ENCODE data around the gene ZFAND3.
"Not testable (repeated sequence)": the region's sequence is repeated elsewhere in the genome, so short reads cannot be mapped to it uniquely, and the experiment has no call there.

ZFAND3 gene

DNA sequence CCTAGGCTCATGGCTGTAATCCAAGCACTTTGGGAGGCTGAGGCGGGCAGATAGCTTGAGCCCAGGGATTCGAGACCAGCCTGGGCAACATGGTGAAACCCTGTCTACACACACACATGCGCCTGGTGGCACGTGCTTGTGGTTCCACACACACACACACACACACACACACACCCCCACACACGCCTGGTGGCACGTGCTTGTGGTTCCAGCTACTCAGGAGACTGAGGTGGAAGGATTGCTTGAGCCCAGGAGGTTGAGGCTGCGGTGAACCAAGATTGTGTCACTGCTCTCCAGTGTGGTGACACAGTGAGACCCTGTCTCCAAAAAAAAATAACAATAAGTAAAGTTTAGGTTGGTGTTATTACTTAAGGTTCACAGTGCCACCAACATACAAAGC is 165.8 kb downstream of the ZFAND3 start:
- no peaks in the 10 kb centered on the region for H3K36me3 ChIP-seq (ENCODE audit: insufficient read depth, low read depth, low read length)
- H3K27ac ChIP-seq (ENCODE audit: low read length), result no peak overlapping the region
- no peaks in the 10 kb centered on the region for H3K27me3 ChIP-seq (ENCODE audit: insufficient read depth, low read length)
- no peaks in the 10 kb centered on the region for H3K4me1 ChIP-seq (ENCODE audit: insufficient read depth, low read length)
- H3K9me3 ChIP-seq (ENCODE audit: insufficient read depth, low read depth, low read length), result no peaks in the 10 kb centered on the region
- H3K9ac ChIP-seq (ENCODE audit: low read depth, low read length), result no peak overlapping the region
- no peak overlapping the region for H3K4me3 ChIP-seq (ENCODE audit: low read length)

DNA sequence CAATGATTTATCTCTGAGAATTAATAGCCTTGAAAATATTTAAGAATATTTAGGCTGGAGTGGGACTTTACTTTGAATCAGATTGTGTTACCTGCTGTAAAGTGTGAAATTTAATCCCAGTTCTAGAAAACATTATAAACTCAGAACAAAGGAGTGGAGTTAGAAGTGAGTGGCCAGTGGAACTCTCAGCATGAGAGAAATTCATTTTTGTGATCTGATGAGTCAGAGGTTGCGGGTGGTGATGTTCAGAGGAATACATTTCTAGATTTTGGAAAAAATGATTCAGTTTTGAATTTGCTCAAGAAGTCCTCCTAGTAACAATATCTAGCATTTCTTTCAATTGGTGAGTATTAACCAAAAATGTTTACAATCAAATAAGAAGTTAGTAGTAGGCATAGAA is 167.5 kb downstream of the ZFAND3 start:
- H3K9ac ChIP-seq (ENCODE audit: low read depth, low read length), result no peak overlapping the region
- no peak overlapping the region for H3K27ac ChIP-seq (ENCODE audit: low read length)
- no peaks in the 10 kb centered on the region for H3K4me1 ChIP-seq (ENCODE audit: insufficient read depth, low read length)
- no peaks in the 10 kb centered on the region for H3K36me3 ChIP-seq (ENCODE audit: insufficient read depth, low read depth, low read length)
- no peaks in the 10 kb centered on the region for H3K9me3 ChIP-seq (ENCODE audit: insufficient read depth, low read depth, low read length)
- no peaks in the 10 kb centered on the region for H3K27me3 ChIP-seq (ENCODE audit: insufficient read depth, low read length)
- no peak overlapping the region for H3K4me3 ChIP-seq (ENCODE audit: low read length)

DNA sequence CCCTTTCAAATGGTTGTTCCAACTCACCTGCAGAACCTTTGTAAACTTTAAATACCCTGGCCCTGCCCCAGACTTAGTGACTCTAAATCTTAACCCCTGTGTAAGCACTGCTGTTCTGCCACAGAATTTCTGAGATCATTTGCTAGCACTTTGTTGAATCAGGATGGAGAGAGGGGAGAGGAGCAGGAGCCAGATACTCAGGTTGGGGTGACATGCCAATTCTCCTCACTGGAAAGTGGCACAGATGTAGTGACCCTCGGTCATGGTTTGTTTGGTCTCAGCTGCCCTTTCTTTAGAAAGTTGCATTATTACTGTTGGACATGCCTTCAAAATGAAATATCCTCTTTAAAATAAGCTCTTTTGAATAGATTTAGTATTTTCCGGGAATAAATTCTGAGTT is 168.0 kb downstream of the ZFAND3 start:
- Histone ChIP-seq H3K36me3 (ENCODE audit: insufficient read depth, low read depth, low read length) (no peaks in the 10 kb centered on the region), H3K4me3 (ENCODE audit: low read length) (no peak overlapping the region), H3K27me3 (ENCODE audit: insufficient read depth, low read length) (no peaks in the 10 kb centered on the region), H3K9me3 (ENCODE audit: insufficient read depth, low read depth, low read length) (no peaks in the 10 kb centered on the region), H3K27ac (ENCODE audit: low read length) (no peak overlapping the region), H3K9ac (ENCODE audit: low read depth, low read length) (no peak overlapping the region), H3K4me1 (ENCODE audit: insufficient read depth, low read length) (no peaks in the 10 kb centered on the region)

DNA sequence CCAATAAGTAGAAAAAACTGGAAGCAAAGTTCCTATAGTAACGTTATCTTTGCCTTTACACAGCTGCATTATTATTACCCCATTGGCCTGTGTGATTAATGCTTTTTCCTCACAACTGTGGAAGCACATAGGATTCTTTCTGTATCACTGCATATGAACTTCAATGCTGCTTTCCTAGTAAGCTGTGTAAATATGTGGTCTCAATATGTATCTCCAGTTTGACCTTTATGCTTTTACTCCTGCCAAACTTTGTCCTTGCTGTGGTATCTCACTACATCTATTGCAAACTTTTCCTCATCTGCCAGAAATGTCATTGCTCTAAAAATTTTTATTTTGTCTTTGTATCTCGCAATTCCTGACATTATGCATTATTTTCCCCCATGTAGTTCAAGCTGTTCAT is 168.6 kb downstream of the ZFAND3 start:
- Histone ChIP-seq H3K27me3 (ENCODE audit: insufficient read depth, low read length) (no peaks in the 10 kb centered on the region), H3K4me3 (ENCODE audit: low read length) (no peak overlapping the region), H3K9ac (ENCODE audit: low read depth, low read length) (no peak overlapping the region), H3K4me1 (ENCODE audit: insufficient read depth, low read length) (no peaks in the 10 kb centered on the region), H3K27ac (ENCODE audit: low read length) (no peak overlapping the region), H3K9me3 (ENCODE audit: insufficient read depth, low read depth, low read length) (no peaks in the 10 kb centered on the region), H3K36me3 (ENCODE audit: insufficient read depth, low read depth, low read length) (no peaks in the 10 kb centered on the region)

DNA sequence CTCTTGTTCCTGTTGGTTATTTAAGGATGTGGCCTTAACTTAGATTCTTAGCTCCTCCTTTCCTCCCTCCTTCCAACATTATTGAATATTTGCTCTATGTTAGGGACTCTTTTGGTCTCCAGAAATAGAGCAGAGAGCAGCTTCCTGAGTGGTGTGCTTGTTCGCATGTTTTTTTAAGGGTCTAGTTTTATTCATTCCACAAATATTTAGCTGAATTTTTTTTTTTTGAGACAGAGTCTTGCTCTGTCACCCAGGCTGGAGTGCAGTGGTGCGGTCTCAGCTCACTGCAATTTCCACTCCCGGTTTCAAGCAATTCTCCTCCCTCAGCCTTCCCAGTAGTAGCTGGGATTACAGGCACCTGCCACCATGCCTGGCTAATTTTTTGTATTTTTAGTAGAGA is 169.2 kb downstream of the ZFAND3 start:
- Histone ChIP-seq H3K9me3 (ENCODE audit: insufficient read depth, low read depth, low read length) (no peaks in the 10 kb centered on the region), H3K36me3 (ENCODE audit: insufficient read depth, low read depth, low read length) (no peaks in the 10 kb centered on the region), H3K4me3 (ENCODE audit: low read length) (no peak overlapping the region), H3K27me3 (ENCODE audit: insufficient read depth, low read length) (no peaks in the 10 kb centered on the region), H3K4me1 (ENCODE audit: insufficient read depth, low read length) (peaks cover 1% of the 10 kb centered on the region; the same call in 1 of the 2 replicates), H3K9ac (ENCODE audit: low read depth, low read length) (no peak overlapping the region), H3K27ac (ENCODE audit: low read length) (no peak overlapping the region)

DNA sequence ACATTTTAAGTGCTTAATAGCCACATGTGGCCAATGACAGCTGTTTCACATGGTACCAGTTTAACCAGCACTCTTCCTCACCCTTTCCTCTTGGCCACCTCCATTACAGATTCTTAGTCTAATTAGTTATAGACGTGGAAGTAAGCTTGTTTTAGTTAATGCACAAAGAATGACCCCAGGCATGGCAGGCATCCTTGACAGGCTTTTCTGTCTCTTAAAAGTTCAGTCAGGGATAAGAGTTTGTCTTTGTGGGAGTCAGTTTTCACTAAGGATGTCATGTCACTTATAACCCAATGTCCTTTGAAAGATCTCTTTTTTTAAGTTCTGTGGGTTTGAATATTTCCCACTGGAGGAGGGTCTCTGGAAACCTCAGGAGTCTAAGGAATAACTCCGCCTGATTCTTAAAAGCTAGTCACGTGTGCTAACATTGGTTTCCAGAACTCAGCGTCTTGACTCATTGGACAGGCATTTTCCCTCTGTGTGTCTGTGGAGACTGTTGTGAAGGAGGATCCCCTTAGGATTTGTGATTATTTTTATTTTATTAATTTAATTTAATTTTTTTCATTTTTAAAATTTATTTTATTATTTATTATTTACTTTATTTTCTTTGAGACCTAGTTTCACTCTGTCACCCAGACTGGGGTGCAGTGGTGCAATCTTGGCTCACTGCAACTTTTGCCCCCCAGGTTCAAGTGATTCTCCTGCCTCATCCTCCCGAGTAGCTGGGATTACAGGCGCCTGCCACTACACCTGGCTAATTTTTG is 171.4 kb downstream of the ZFAND3 start:
- Histone ChIP-seq H3K4me3 (ENCODE audit: low read length) (no peak overlapping the region), H3K4me1 (ENCODE audit: insufficient read depth, low read length) (peaks cover 10% of the 10 kb centered on the region; the same call in 1 of the 2 replicates), H3K27me3 (ENCODE audit: insufficient read depth, low read length) (no peaks in the 10 kb centered on the region), H3K27ac (ENCODE audit: low read length) (no peak overlapping the region), H3K36me3 (ENCODE audit: insufficient read depth, low read depth, low read length) (no peaks in the 10 kb centered on the region), H3K9me3 (ENCODE audit: insufficient read depth, low read depth, low read length) (no peaks in the 10 kb centered on the region), H3K9ac (ENCODE audit: low read depth, low read length) (no peak overlapping the region)

DNA sequence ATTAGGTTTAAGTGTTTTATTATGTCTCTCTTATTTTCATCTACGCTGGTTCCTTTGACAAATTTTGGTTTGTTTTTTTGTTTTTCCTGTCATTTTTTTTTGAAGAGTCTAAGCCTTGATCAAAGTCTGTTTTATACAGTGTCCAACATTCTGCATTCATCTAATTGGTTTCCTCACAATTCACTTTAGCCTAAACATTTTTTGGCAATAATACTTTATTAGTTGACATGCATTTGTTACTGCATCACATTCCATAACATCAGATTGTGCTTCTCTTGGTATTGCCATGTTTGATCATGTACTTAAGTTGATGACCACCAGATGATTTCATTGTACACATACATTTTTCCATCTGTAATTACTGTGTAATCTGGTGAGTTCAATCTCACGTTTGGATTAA is 173.2 kb downstream of the ZFAND3 start:
- no peaks in the 10 kb centered on the region for H3K9me3 ChIP-seq (ENCODE audit: insufficient read depth, low read depth, low read length)
- peaks cover 18% of the 10 kb centered on the region; the same call in 1 of the 2 replicates for H3K4me1 ChIP-seq (ENCODE audit: insufficient read depth, low read length)
- H3K27me3 ChIP-seq (ENCODE audit: insufficient read depth, low read length), result no peaks in the 10 kb centered on the region
- no peak overlapping the region for H3K27ac ChIP-seq (ENCODE audit: low read length)
- H3K4me3 ChIP-seq (ENCODE audit: low read length), result no peak overlapping the region
- no peak overlapping the region for H3K9ac ChIP-seq (ENCODE audit: low read depth, low read length)
- H3K36me3 ChIP-seq (ENCODE audit: insufficient read depth, low read depth, low read length), result no peaks in the 10 kb centered on the region

DNA sequence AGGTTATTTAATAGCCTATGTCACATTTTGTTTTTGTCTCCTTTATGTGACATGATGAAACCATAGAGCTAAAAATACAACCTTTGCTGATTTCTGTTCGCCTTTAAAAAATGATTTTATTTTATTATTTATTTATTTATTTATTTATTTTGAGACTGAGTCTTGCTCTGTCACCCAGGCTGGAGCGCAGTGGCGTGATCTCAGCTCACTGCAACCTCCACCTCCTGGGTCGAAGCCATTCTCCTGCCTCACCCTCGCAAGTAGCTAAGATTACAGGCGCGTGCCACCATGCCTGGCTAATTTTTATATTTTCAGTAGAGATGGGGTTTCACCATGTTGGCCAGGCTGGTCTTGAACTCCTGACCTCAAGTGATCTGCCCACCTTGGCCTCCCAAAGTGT is 173.7 kb downstream of the ZFAND3 start:
- H3K27ac ChIP-seq (ENCODE audit: low read length); H3K9me3 ChIP-seq (ENCODE audit: insufficient read depth, low read depth, low read length); H3K36me3 ChIP-seq (ENCODE audit: insufficient read depth, low read depth, low read length); H3K9ac ChIP-seq (ENCODE audit: low read depth, low read length); H3K27me3 ChIP-seq (ENCODE audit: insufficient read depth, low read length); H3K4me3 ChIP-seq (ENCODE audit: low read length): not testable (repeated sequence)
- peaks cover 18% of the 10 kb centered on the region; the same call in 1 of the 2 replicates for H3K4me1 ChIP-seq (ENCODE audit: insufficient read depth, low read length)

DNA sequence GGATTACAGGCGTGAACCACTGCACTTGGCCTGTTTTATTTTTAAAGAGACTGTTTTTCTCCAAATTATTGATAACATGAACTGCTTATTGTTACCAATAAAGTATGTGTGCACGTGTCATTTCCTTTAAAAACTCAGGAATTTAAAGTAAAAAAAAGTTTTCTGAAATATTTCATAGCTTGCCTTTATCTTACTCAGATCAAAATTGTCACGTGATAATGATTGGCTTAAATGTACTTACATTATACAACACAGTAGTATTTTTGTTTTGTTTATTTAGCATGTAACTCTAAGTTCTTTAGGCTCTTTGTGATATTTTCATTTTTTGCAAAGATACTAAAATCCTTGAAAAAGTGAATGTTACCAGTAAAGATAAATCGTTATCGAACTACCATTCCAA is 174.1 kb downstream of the ZFAND3 start:
- Histone ChIP-seq H3K4me1 (ENCODE audit: insufficient read depth, low read length) (peaks cover 18% of the 10 kb centered on the region; the same call in 1 of the 2 replicates), H3K4me3 (ENCODE audit: low read length) (no peak overlapping the region), H3K27me3 (ENCODE audit: insufficient read depth, low read length) (no peaks in the 10 kb centered on the region), H3K27ac (ENCODE audit: low read length) (no peak overlapping the region), H3K36me3 (ENCODE audit: insufficient read depth, low read depth, low read length) (no peaks in the 10 kb centered on the region), H3K9ac (ENCODE audit: low read depth, low read length) (no peak overlapping the region), H3K9me3 (ENCODE audit: insufficient read depth, low read depth, low read length) (no peaks in the 10 kb centered on the region)

DNA sequence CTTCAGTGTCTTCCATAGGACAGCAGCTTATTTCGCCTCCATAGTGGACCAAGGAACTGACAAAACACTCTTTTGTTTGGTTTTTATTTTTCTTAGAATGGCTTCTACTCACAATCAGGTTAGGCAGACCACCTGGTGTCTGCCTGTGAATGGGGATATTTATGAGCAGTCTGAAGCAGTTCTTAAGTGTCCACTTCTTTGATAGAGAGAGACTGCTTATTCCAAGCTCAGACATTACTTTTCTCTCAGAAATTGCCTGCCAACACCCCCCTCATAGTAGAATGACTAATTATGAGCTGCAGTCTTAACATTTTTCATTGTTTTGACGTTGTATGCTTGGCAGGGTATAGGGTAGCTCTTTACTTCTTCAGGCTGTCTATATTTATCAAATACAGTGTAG is 174.7 kb downstream of the ZFAND3 start:
- Histone ChIP-seq H3K27ac (ENCODE audit: low read length) (no peak overlapping the region), H3K4me3 (ENCODE audit: low read length) (no peak overlapping the region), H3K9me3 (ENCODE audit: insufficient read depth, low read depth, low read length) (no peaks in the 10 kb centered on the region), H3K27me3 (ENCODE audit: insufficient read depth, low read length) (no peaks in the 10 kb centered on the region), H3K36me3 (ENCODE audit: insufficient read depth, low read depth, low read length) (no peaks in the 10 kb centered on the region), H3K4me1 (ENCODE audit: insufficient read depth, low read length) (peaks cover 18% of the 10 kb centered on the region; the same call in 1 of the 2 replicates), H3K9ac (ENCODE audit: low read depth, low read length) (no peak overlapping the region)

DNA sequence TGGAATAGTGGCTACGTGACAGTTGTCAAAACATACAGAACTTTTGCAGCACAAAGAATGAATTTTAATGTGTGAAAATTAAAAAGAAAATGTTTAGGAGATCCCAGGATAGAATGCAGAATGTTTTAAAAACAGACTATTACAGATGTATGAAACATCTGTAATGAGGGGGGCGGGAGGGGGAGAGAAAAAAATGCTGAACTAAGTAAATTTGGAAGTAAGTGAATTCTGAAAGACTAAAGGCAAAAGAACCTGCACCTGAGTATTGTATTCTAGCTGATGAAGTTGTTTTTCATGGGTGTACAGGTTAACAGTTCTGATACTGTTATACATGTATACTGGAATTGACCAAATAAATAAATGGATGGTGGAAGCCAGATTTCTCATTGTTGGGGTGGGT is 178.8 kb downstream of the ZFAND3 start:
- no peak overlapping the region for H3K4me3 ChIP-seq (ENCODE audit: low read length)
- no peaks in the 10 kb centered on the region for H3K9me3 ChIP-seq (ENCODE audit: insufficient read depth, low read depth, low read length)
- H3K27me3 ChIP-seq (ENCODE audit: insufficient read depth, low read length), result no peaks in the 10 kb centered on the region
- peaks cover 20% of the 10 kb centered on the region for H3K4me1 ChIP-seq (ENCODE audit: insufficient read depth, low read length)
- H3K36me3 ChIP-seq (ENCODE audit: insufficient read depth, low read depth, low read length), result no peaks in the 10 kb centered on the region
- H3K27ac ChIP-seq (ENCODE audit: low read length), result no peak overlapping the region
- H3K9ac ChIP-seq (ENCODE audit: low read depth, low read length), result no peak overlapping the region

DNA sequence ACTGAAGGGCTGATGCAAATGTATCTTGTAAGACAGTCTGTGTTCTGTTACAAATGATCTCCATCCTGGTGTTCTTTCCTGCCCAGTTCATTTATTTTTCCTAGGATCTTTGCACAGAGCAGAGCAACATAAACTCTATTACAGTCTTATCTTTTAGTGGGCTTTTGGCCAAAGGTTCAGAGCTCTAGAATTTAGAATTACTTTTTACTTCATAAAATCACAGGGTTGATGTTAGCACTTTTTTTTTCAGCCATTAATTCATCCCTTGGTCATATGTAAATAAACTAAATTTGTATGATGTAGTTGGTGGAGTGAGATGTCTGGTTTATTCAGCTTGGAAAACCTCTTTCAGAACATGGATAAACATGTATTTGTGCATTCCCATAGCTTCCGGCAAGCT is 181.9 kb downstream of the ZFAND3 start:
- H3K4me3 ChIP-seq (ENCODE audit: low read length), result no peak overlapping the region

More for the DNA sequence above, 181.9 kb downstream of the ZFAND3 start:
- Histone ChIP-seq H3K9ac (ENCODE audit: low read depth, low read length) (no peak overlapping the region), H3K27me3 (ENCODE audit: insufficient read depth, low read length) (no peaks in the 10 kb centered on the region), H3K9me3 (ENCODE audit: insufficient read depth, low read depth, low read length) (no peaks in the 10 kb centered on the region), H3K27ac (ENCODE audit: low read length) (no peak overlapping the region), H3K36me3 (ENCODE audit: insufficient read depth, low read depth, low read length) (no peaks in the 10 kb centered on the region), H3K4me1 (ENCODE audit: insufficient read depth, low read length) (peaks cover 10% of the 10 kb centered on the region)
